Stomach (tissue), 4 donors: ENCODE measurements around the gene TOX2.

Experiments used
- CTCF ChIP-seq, 7 experiments: fragments of 450-650 bp in 4 of 7; fragments of 200-600 bp in 3 of 7; sonication (generic) in 3 of 7; IDR thresholded peaks; one replicate each; pipeline ENCODE4 v1.5.1; 2016 to 2019; ENCODE audit warnings: antibody characterized with exemption in 7 of 7, control low read depth in 2 of 7, mild to moderate bottlenecking in 1 of 7
- EP300 ChIP-seq: sonication (generic); formaldehyde crosslinking; IDR thresholded peaks from one replicate; pipeline ENCODE4 v1.6.1; 2017; ENCODE audit warnings: antibody characterized with exemption
- POLR2A ChIP-seq, 4 donors: fragments of 450-650 bp; IDR thresholded peaks; one replicate each; pipeline ENCODE4 v1.6.1; 2016; ENCODE audit warnings: antibody characterized with exemption in 4 of 4, control low read depth in 2 of 4, mild to moderate bottlenecking in 1 of 4, moderate library complexity in 1 of 4
- POLR2AphosphoS5 ChIP-seq, 3 donors: sonication (generic); formaldehyde crosslinking; IDR thresholded peaks; one replicate each; pipeline ENCODE4 v1.6.1; 2016; ENCODE audit warnings: antibody characterized with exemption in 3 of 3

- TF ChIP-seq CTCF (IDR thresholded peaks at IDR 0.05) (no peak), POLR2A (IDR thresholded peaks at IDR 0.05) (no peak), POLR2AphosphoS5 (IDR thresholded peaks at IDR 0.05) (no peak), EP300 (no peak)
Observed at GRCh38 chr20:43991982-43992381, 77.3 kb downstream of the TOX2 start.
